Stimulated activated CD8-positive, alpha-beta memory T cell treated with anti-CD3 and anti-CD28 coated beads, Interleukin-12 subunit alpha, Interleukin-12 subunit beta, amount 100 ng/mL, for 24 hours (primary cell): ENCODE results near the gene DSE.

Experiments
- DNase-seq: peaks from one replicate; pipeline ENCODE4 v3.0.0-alpha.2; 2020; ENCODE audit errors: extremely low read depth

Gene DSE

GRCh38 chr6:116362276-116362675, 8.5 kb upstream of the DSE start:
- DNase-seq, result no peak

GRCh38 chr6:116363759-116364158, 7.0 kb upstream of the DSE start:
- DNase-seq, result no peak

- DNase-seq, result no peak
These were observed 6.4 kb upstream of the DSE start for GRCh38 chr6:116364321-116364720.

GRCh38 chr6:116365743-116366142, 5.0 kb upstream of the DSE start:
- no peak for DNase-seq

GRCh38 chr6:116366740-116367275, 3.9 kb upstream of the DSE start:
- DNase-seq, result no peak

- DNase-seq, result no peak
These were observed 1.2 kb upstream of the DSE start for GRCh38 chr6:116369540-116369939.

- no peak for DNase-seq
These were observed 585 bp upstream of the DSE start for GRCh38 chr6:116369964-116370759.

GRCh38 chr6:116371120-116371917, 572 bp downstream of the DSE start:
- DNase-seq, result no peak

- no peak for DNase-seq
These were observed 1.1 kb downstream of the DSE start for GRCh38 chr6:116371918-116372209.

GRCh38 chr6:116373300-116373699, 2.6 kb downstream of the DSE start:
- DNase-seq, result no peak

- DNase-seq, result no peak
These were observed 3.2 kb downstream of the DSE start for GRCh38 chr6:116373940-116374339.

- DNase-seq, result no peak
These were observed 3.8 kb downstream of the DSE start for GRCh38 chr6:116374586-116374985.

- no peak for DNase-seq
These were observed 4.5 kb downstream of the DSE start for GRCh38 chr6:116375262-116375661.

GRCh38 chr6:116376149-116376548, 5.4 kb downstream of the DSE start:
- no peak for DNase-seq

- no peak for DNase-seq
These were observed 9.0 kb downstream of the DSE start for GRCh38 chr6:116379764-116380163.

- no peak for DNase-seq
These were observed 9.6 kb downstream of the DSE start for GRCh38 chr6:116380346-116380745.

- DNase-seq, result no peak
These were observed 10.3 kb downstream of the DSE start for GRCh38 chr6:116381000-116381399.

- no peak for DNase-seq
These were observed 11.8 kb downstream of the DSE start for GRCh38 chr6:116382587-116382986.

- DNase-seq, result no peak
These were observed 14.1 kb downstream of the DSE start for GRCh38 chr6:116384727-116385458.

GRCh38 chr6:116385459-116385802, 14.7 kb downstream of the DSE start:
- DNase-seq, result no peak

GRCh38 chr6:116385921-116386320, 15.2 kb downstream of the DSE start:
- DNase-seq, result no peak

GRCh38 chr6:116386581-116387299, 16.0 kb downstream of the DSE start:
- no peak for DNase-seq
